Retina (tissue), 1 donor: ENCODE results near the gene NUCB1.
"Not testable (repeated sequence)": the region's sequence is repeated elsewhere in the genome, so short reads cannot be mapped to it uniquely, and the experiment has no call there.

ENCODE experiments used
- DNase-seq: peaks from one replicate; pipeline ENCODE4 v3.0.0-alpha.2; 2016

Gene NUCB1

GRCh38 chr19:48874303-48875135 lies 25.6 kb upstream of the NUCB1 start:
- DNase-seq = no peak

GRCh38 chr19:48876043-48876981 lies 23.8 kb upstream of the NUCB1 start:
- DNase-seq = not testable (repeated sequence)

GRCh38 chr19:48877855-48878195 lies 22.3 kb upstream of the NUCB1 start:
- DNase-seq = no peak

GRCh38 chr19:48878196-48879024 lies 21.7 kb upstream of the NUCB1 start:
- no peak for DNase-seq

GRCh38 chr19:48879025-48879637 lies 21.0 kb upstream of the NUCB1 start:
- DNase-seq = no peak

- not testable (repeated sequence) for DNase-seq
Observed at GRCh38 chr19:48879696-48880095, 20.4 kb upstream of the NUCB1 start.

GRCh38 chr19:48881741-48882657 lies 18.1 kb upstream of the NUCB1 start:
- DNase-seq = no peak

GRCh38 chr19:48883726-48884125 lies 16.4 kb upstream of the NUCB1 start:
- no peak for DNase-seq

- DNase-seq = no peak
Observed at GRCh38 chr19:48887861-48888612, 12.1 kb upstream of the NUCB1 start.

- not testable (repeated sequence) for DNase-seq
Observed at GRCh38 chr19:48889496-48889895, 10.6 kb upstream of the NUCB1 start.

GRCh38 chr19:48890551-48890950 lies 9.6 kb upstream of the NUCB1 start:
- DNase-seq = no peak

GRCh38 chr19:48895226-48895625 lies 4.9 kb upstream of the NUCB1 start:
- no peak for DNase-seq

GRCh38 chr19:48896191-48896720 lies 3.9 kb upstream of the NUCB1 start:
- peak; percentile 44 for DNase-seq

GRCh38 chr19:48897181-48897580 lies 2.9 kb upstream of the NUCB1 start:
- no peak for DNase-seq

GRCh38 chr19:48899386-48899749 lies 744 bp upstream of the NUCB1 start:
- DNase-seq = not testable (repeated sequence)

- DNase-seq = no peak
Observed at GRCh38 chr19:48900477-48901406, 630 bp downstream of the NUCB1 start.

GRCh38 chr19:48902291-48902690 lies 2.2 kb downstream of the NUCB1 start:
- DNase-seq = not testable (repeated sequence)

GRCh38 chr19:48903788-48904187 lies 3.7 kb downstream of the NUCB1 start:
- not testable (repeated sequence) for DNase-seq

- DNase-seq = no peak
Observed at GRCh38 chr19:48905664-48906063, 5.6 kb downstream of the NUCB1 start.
